ENCODE data around the gene BOD1L2.

BOD1L2 gene
- total RNA-seq, result 0 reads per million in 3 donors

DNA sequence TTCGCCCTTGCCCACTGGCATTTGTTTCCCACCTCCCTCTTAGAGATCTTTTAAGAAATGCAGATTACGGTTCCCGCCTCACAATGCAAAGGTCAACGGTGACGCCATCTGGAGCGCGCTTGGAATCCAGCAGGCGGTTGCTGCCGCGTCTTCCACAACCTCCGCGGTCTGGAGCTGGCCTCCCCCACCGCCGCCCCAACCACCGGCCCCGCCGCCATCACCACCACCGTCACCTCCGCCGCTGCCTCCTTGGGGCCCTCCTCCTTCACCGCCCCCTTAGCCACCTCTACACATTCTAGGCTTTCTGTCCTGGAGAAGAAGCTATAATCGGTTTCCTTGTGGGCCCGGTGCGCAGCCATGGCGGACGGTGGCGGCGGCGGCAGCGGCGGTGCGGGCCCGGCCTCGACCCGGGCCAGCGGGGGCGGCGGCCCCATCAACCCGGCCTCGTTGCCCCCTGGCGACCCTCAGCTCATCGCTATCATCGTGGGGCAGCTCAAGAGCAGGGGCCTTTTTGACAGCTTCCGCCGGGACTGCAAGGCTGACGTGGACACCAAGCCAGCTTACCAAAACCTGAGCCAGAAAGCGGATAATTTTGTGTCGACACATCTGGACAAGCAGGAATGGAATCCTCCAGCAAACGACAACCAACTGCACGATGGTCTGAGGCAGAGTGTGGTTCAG is at the start of gene BOD1L2:
BOD1L2 (plus strand) TSS at position 132 of the 681 bp plus-strand sequence; CDS start at position 358, 226 bp downstream.
- no peak for DNase-seq
- Histone ChIP-seq H3K27ac (ENCODE audit: insufficient read depth, low read length, poor library complexity, severe bottlenecking) (no peak within 1 kb of the TSS), H3K36me3 (ENCODE audit: control insufficient read depth, insufficient read depth, low read length) (no peaks in the 10 kb centered on the region), H3K4me1 (ENCODE audit: control insufficient read depth, insufficient read depth, low read length, poor library complexity, severe bottlenecking) (no peaks in the 10 kb centered on the region), H3K4me3 (ENCODE audit: insufficient read depth, low read depth, low read length, poor library complexity, severe bottlenecking) (no peak within 1 kb of the TSS), H3K27me3 (replicated peaks; ENCODE audit: control insufficient read depth, insufficient read depth, low read length, poor library complexity, severe bottlenecking) (no peaks in the 10 kb centered on the region), H3K9me3 (ENCODE audit: control insufficient read depth, low read length) (no peaks in the 10 kb centered on the region)

GRCh38 chr18:57107140-57107832 is 39.6 kb upstream of the BOD1L2 start:
- Histone ChIP-seq H3K4me1 (ENCODE audit: control insufficient read depth, insufficient read depth, low read length, poor library complexity, severe bottlenecking) (no peaks in the 10 kb centered on the region), H3K9me3 (ENCODE audit: control insufficient read depth, low read length) (no peaks in the 10 kb centered on the region), H3K36me3 (ENCODE audit: control insufficient read depth, insufficient read depth, low read length) (no peaks in the 10 kb centered on the region), H3K27me3 (replicated peaks; ENCODE audit: control insufficient read depth, insufficient read depth, low read length, poor library complexity, severe bottlenecking) (no peaks in the 10 kb centered on the region), H3K27ac (ENCODE audit: insufficient read depth, low read length, poor library complexity, severe bottlenecking) (no peak overlapping the region), H3K4me3 (ENCODE audit: insufficient read depth, low read depth, low read length, poor library complexity, severe bottlenecking) (no peak overlapping the region)
- DNase-seq, result no peak

DNA sequence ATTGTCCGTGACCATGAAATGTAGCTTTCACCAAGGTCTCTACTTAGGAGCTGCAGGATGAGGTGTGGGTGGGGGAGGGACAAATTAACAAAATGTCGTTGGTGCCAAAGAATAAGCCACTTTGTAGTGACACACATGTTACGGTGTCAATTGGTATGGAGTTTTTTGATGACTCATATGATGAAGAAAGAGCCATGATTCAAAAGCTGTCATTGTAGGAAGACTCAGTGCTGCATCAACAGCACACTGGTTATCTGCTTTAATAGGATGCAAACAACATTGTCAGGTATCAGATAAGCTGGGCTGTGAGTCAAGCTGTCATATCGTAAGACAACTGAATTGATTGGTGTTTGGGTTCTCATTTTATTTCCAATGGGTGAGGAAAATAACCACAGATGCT is 36.6 kb upstream of the BOD1L2 start:
- Histone ChIP-seq H3K36me3 (ENCODE audit: control insufficient read depth, insufficient read depth, low read length) (no peaks in the 10 kb centered on the region), H3K4me3 (ENCODE audit: insufficient read depth, low read depth, low read length, poor library complexity, severe bottlenecking) (no peak overlapping the region), H3K4me1 (ENCODE audit: control insufficient read depth, insufficient read depth, low read length, poor library complexity, severe bottlenecking) (no peaks in the 10 kb centered on the region), H3K9me3 (ENCODE audit: control insufficient read depth, low read length) (no peaks in the 10 kb centered on the region), H3K27me3 (replicated peaks; ENCODE audit: control insufficient read depth, insufficient read depth, low read length, poor library complexity, severe bottlenecking) (no peaks in the 10 kb centered on the region), H3K27ac (ENCODE audit: insufficient read depth, low read length, poor library complexity, severe bottlenecking) (no peak overlapping the region)
- DNase-seq, result no peak

- no peaks in the 10 kb centered on the region for H3K4me1 ChIP-seq (ENCODE audit: control insufficient read depth, insufficient read depth, low read length, poor library complexity, severe bottlenecking)
- no peak overlapping the region for H3K27ac ChIP-seq (ENCODE audit: insufficient read depth, low read length, poor library complexity, severe bottlenecking)
- no peak for DNase-seq
- H3K36me3 ChIP-seq (ENCODE audit: control insufficient read depth, insufficient read depth, low read length), result no peaks in the 10 kb centered on the region
- no peak overlapping the region for H3K4me3 ChIP-seq (ENCODE audit: insufficient read depth, low read depth, low read length, poor library complexity, severe bottlenecking)
- no peaks in the 10 kb centered on the region for H3K9me3 ChIP-seq (ENCODE audit: control insufficient read depth, low read length)
- no peaks in the 10 kb centered on the region for H3K27me3 ChIP-seq (replicated peaks; ENCODE audit: control insufficient read depth, insufficient read depth, low read length, poor library complexity, severe bottlenecking)
Measured at GRCh38 chr18:57113799-57114420, 33.0 kb upstream of the BOD1L2 start.

DNA sequence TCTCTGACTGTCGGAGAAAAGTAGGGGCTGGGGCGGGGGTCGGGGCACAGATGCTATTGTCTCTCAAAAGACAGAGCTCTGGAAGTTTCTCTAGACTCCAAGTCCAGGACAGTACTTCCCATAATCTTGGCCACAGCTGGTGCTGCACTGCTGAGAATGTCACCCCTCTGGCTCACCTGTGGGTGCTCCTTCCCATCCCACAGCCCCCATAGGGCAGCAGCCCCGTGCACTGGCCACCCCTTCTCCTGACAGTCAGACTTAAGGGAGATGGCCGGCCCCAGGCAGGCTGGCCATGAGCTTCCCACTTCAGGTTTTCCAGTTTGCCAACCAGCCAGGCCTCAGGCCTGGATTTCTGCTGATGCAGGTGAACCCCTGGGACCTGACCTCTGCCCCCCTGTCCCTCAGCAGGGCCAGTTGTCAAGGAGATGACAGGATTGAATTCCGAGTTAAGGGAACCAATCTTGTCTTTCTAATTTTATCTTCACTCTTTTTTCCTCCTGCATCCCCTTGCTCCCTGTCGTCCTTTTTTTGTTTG is 30.2 kb upstream of the BOD1L2 start:
- no peaks in the 10 kb centered on the region for H3K4me1 ChIP-seq (ENCODE audit: control insufficient read depth, insufficient read depth, low read length, poor library complexity, severe bottlenecking)
- no peak overlapping the region for H3K4me3 ChIP-seq (ENCODE audit: insufficient read depth, low read depth, low read length, poor library complexity, severe bottlenecking)
- DNase-seq, result no peak
- H3K27me3 ChIP-seq (replicated peaks; ENCODE audit: control insufficient read depth, insufficient read depth, low read length, poor library complexity, severe bottlenecking), result no peaks in the 10 kb centered on the region
- H3K9me3 ChIP-seq (ENCODE audit: control insufficient read depth, low read length), result no peaks in the 10 kb centered on the region
- H3K36me3 ChIP-seq (ENCODE audit: control insufficient read depth, insufficient read depth, low read length), result no peaks in the 10 kb centered on the region
- no peak overlapping the region for H3K27ac ChIP-seq (ENCODE audit: insufficient read depth, low read length, poor library complexity, severe bottlenecking)

DNA sequence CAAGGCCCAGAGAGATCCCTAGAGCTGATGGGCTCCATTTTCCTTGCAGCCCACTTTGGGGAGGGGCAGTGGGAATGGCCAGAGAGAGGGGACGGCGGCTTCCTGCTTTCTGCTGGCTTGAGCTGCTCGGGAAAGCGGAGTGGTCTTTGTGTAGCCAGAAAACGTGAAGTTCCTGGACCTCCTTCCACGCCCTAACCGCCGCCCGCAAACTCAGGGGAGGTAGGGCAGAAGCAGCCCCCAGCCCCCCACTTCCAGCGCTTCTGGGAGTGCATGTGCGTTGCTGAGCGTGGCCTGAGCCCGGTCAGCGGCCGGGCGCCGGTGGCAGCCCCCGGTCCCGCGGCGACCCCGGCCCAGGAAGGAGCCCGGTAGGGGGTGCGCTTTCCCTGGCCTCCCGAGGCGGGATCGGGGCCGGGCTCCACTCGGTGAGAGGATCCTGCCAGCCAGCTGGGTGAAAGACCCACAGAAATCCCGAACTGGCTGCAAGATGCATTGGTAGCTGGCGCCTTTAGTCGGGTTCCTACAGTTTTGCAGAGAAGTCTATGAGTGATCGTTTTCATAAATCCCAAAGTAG is 25.3 kb upstream of the BOD1L2 start:
- H3K27ac ChIP-seq (ENCODE audit: insufficient read depth, low read length, poor library complexity, severe bottlenecking), result no peak overlapping the region
- H3K27me3 ChIP-seq (replicated peaks; ENCODE audit: control insufficient read depth, insufficient read depth, low read length, poor library complexity, severe bottlenecking), result no peaks in the 10 kb centered on the region
- no peaks in the 10 kb centered on the region for H3K36me3 ChIP-seq (ENCODE audit: control insufficient read depth, insufficient read depth, low read length)
- no peak overlapping the region for H3K4me3 ChIP-seq (ENCODE audit: insufficient read depth, low read depth, low read length, poor library complexity, severe bottlenecking)
- no peaks in the 10 kb centered on the region for H3K9me3 ChIP-seq (ENCODE audit: control insufficient read depth, low read length)
- no peak for DNase-seq
- H3K4me1 ChIP-seq (ENCODE audit: control insufficient read depth, insufficient read depth, low read length, poor library complexity, severe bottlenecking), result no peaks in the 10 kb centered on the region

- no peaks in the 10 kb centered on the region for H3K4me1 ChIP-seq (ENCODE audit: control insufficient read depth, insufficient read depth, low read length, poor library complexity, severe bottlenecking)
- no peaks in the 10 kb centered on the region for H3K27me3 ChIP-seq (replicated peaks; ENCODE audit: control insufficient read depth, insufficient read depth, low read length, poor library complexity, severe bottlenecking)
- no peak overlapping the region for H3K4me3 ChIP-seq (ENCODE audit: insufficient read depth, low read depth, low read length, poor library complexity, severe bottlenecking)
- no peaks in the 10 kb centered on the region for H3K36me3 ChIP-seq (ENCODE audit: control insufficient read depth, insufficient read depth, low read length)
- no peak for DNase-seq
- H3K9me3 ChIP-seq (ENCODE audit: control insufficient read depth, low read length), result no peaks in the 10 kb centered on the region
- H3K27ac ChIP-seq (ENCODE audit: insufficient read depth, low read length, poor library complexity, severe bottlenecking), result no peak overlapping the region
Measured at GRCh38 chr18:57122936-57123510, 23.9 kb upstream of the BOD1L2 start.

DNA sequence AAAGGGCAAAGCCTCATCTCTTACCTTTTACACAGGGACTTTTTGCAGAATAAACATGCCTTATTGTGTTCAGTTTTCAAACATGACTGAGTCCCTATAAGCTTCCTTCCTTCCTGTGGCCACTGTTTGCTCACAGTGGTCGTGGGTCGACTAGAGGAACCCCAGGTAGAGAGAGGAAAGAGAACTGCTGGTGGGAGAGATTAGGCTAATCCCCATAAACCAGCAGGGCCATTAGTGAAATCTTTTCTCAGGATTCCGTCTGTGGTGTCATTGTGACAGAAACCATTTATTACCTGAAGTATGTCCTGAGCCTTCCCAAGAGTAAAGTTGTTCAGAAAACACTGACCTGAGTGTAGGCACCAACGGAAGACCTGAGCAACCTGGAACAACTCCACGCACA is 21.3 kb upstream of the BOD1L2 start:
- DNase-seq, result no peak
- Histone ChIP-seq H3K4me1 (ENCODE audit: control insufficient read depth, insufficient read depth, low read length, poor library complexity, severe bottlenecking) (no peaks in the 10 kb centered on the region), H3K36me3 (ENCODE audit: control insufficient read depth, insufficient read depth, low read length) (no peaks in the 10 kb centered on the region), H3K27me3 (replicated peaks; ENCODE audit: control insufficient read depth, insufficient read depth, low read length, poor library complexity, severe bottlenecking) (no peaks in the 10 kb centered on the region), H3K27ac (ENCODE audit: insufficient read depth, low read length, poor library complexity, severe bottlenecking) (no peak overlapping the region), H3K4me3 (ENCODE audit: insufficient read depth, low read depth, low read length, poor library complexity, severe bottlenecking) (no peak overlapping the region), H3K9me3 (ENCODE audit: control insufficient read depth, low read length) (no peaks in the 10 kb centered on the region)

GRCh38 chr18:57128220-57128932 is 18.5 kb upstream of the BOD1L2 start:
- Histone ChIP-seq H3K36me3 (ENCODE audit: control insufficient read depth, insufficient read depth, low read length) (no peaks in the 10 kb centered on the region), H3K27ac (ENCODE audit: insufficient read depth, low read length, poor library complexity, severe bottlenecking) (no peak overlapping the region), H3K27me3 (replicated peaks; ENCODE audit: control insufficient read depth, insufficient read depth, low read length, poor library complexity, severe bottlenecking) (no peaks in the 10 kb centered on the region), H3K4me1 (ENCODE audit: control insufficient read depth, insufficient read depth, low read length, poor library complexity, severe bottlenecking) (no peaks in the 10 kb centered on the region), H3K9me3 (ENCODE audit: control insufficient read depth, low read length) (no peaks in the 10 kb centered on the region), H3K4me3 (ENCODE audit: insufficient read depth, low read depth, low read length, poor library complexity, severe bottlenecking) (no peak overlapping the region)
- DNase-seq, result no peak
